ENCODE data around the gene ILDR2.
A peak's percentile ranks its signal among the peaks of the same experiment; 100 is the strongest.

The ILDR2 gene

DNA sequence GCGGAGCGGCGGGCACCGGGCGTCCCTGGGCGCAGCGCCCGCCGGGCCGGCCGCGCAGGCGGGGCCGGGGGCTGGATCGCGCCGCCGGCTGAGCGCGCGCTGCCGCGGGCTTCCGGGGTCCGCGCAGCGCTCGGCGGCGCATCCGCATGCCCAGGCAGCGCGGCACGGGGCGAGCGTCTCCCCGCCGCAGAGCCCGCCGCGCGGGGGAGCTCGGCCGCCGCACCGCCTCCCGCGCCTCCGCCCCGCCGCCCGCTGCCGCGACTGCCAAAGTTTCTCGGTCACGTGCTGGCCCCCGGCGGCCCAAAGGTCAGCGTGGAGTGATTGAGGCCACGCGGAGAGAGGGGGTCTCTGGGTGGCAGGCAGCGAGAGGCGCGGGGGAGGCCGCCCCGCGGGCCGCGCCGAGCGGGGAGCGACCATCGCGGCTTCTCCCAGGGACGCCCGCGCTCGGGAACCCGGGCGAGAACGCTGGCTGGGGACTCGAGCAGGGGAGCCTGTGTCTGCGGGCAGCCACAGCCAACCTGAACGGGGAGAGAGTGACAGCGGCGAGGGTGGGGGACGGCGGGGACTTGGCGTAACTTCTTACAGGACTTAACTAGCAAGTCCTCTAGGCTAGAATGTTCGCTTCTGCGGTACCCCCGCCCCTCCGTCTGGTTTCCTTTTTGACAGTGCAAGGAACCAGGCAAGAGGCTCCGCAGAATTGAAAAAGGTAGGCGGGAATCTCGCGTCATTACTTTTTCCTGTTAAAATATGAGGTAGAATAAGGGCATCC is at the start of gene ILDR2:
Gene ILDR2 (minus strand): TSS at position 180 of the 769 bp plus-strand sequence. CDS start 272 bp downstream, outside the sequence.
- TF ChIP-seq, protein P1, sequence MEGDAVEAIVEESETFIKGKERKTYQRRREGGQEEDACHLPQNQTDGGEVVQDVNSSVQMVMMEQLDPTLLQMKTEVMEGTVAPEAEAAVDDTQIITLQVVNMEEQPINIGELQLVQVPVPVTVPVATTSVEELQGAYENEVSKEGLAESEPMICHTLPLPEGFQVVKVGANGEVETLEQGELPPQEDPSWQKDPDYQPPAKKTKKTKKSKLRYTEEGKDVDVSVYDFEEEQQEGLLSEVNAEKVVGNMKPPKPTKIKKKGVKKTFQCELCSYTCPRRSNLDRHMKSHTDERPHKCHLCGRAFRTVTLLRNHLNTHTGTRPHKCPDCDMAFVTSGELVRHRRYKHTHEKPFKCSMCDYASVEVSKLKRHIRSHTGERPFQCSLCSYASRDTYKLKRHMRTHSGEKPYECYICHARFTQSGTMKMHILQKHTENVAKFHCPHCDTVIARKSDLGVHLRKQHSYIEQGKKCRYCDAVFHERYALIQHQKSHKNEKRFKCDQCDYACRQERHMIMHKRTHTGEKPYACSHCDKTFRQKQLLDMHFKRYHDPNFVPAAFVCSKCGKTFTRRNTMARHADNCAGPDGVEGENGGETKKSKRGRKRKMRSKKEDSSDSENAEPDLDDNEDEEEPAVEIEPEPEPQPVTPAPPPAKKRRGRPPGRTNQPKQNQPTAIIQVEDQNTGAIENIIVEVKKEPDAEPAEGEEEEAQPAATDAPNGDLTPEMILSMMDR (IDR thresholded peaks at IDR 0.05; ENCODE audit: low read depth, low read length, missing control alignments): no peak
- in situ Hi-C loops (cut with HindIII; ENCODE audit: low sequenced_read_pairs): no loop called here
- peak; percentile 22 for DNase-seq (ENCODE audit: low read depth)
- H3K4me3 ChIP-seq (ENCODE audit: low read depth, low read length): peak within 1 kb of the TSS; percentile 68

DNA sequence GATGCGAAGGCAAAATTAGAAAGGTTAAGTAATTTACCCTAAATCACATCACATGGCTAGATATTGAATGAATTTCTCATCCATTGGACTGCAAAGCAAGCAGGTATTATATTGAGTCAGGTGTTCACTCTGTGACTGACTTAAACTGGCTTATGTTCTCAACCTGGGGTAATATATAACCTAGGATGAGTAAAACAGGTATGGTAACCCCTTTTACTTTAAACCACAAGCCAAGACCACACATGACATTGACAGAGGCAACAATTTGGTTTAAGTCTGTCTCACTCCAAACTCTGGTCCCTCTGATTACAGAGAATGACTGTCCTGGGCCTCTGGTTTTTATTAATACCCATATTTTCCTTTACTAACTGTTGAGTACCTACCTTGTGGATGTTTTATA is 47.0 kb upstream of the ILDR2 start:
- TF ChIP-seq, protein P1 (IDR thresholded peaks at IDR 0.05; ENCODE audit: low read depth, low read length, missing control alignments): no peak
- in situ Hi-C loops (cut with HindIII; ENCODE audit: low sequenced_read_pairs): no loop called here
- DNase-seq (ENCODE audit: low read depth): no peak
- no peak overlapping the region for H3K4me3 ChIP-seq (ENCODE audit: low read depth, low read length)

DNA sequence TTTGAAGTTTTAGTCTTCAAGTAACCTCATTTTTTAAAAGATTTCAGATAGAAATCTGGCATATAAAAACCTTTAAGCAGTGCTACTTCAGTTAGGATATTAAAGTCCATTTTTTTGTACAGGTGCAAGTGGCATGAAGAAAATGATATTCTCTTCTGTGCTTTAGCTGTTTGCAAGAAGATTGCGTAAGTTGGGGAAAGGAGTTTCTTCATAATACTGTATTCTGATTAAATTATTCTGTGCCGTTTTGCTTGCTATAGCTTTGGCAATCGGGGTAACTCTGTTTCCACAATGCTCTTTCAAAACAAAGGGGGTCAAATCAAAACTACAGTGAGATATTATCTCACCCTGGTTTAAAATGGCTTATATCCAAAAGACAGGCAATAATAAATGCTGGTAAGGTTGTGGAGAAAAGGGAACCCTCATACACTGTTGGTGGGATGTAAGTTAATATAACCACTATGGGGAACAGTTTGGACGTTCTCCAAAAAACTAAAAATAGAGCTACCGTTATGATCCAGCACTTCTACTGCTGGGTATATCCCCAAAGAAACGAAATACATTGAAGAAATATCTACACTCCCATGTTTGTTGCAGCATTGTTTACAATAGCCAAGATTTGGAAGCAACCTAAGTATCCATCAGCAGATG is 40.9 kb upstream of the ILDR2 start:
- no peak overlapping the region for H3K4me3 ChIP-seq (ENCODE audit: low read depth, low read length)
- in situ Hi-C loops (cut with HindIII; ENCODE audit: low sequenced_read_pairs): no loop called here
- no peak for DNase-seq (ENCODE audit: low read depth)
- TF ChIP-seq, protein P1 (IDR thresholded peaks at IDR 0.05; ENCODE audit: low read depth, low read length, missing control alignments): no peak

DNA sequence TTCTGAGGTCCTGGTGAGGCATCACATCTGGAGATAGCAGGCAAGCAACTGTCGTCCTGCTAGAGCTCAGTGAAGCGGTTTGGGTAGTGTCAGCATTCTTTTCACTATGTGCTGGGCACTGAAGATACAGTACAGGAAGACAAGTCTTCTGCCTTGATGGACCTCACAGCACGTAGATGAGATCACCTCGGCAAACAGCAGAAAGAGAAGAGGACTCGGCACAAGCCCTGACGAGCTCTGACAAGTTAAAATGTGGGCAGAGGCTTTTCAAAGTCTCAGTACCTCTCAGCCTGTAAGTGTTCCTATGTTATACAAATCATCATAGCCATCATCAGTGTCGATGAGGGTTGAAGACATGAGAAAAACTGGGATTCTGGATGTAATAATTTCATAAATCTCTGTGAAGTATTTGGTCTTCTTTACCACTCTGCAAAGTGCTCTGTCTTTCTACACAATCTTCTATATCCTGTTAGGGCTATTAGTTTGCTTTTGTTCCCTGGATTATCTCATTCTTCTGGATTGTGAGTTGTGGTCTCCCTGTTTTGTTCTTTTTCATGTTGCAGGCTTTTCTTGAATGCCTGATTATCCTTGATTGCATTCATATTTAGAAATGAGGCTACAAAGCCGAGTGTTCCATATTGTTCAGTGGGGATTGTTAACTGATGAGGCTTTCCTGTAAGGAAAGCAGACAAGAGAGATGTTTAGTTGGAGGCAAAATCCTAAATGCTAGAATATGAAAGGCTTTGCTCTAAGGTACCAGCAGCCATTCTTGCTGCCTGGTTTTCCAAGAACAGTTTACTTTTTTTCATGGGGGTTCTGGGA is 38.0 kb upstream of the ILDR2 start:
- peak; percentile 15 for DNase-seq (ENCODE audit: low read depth)
- in situ Hi-C loops (cut with HindIII; ENCODE audit: low sequenced_read_pairs): no loop called here
- H3K4me3 ChIP-seq (ENCODE audit: low read depth, low read length): no peak overlapping the region
- TF ChIP-seq, protein P1 (IDR thresholded peaks at IDR 0.05; ENCODE audit: low read depth, low read length, missing control alignments): no peak

DNA sequence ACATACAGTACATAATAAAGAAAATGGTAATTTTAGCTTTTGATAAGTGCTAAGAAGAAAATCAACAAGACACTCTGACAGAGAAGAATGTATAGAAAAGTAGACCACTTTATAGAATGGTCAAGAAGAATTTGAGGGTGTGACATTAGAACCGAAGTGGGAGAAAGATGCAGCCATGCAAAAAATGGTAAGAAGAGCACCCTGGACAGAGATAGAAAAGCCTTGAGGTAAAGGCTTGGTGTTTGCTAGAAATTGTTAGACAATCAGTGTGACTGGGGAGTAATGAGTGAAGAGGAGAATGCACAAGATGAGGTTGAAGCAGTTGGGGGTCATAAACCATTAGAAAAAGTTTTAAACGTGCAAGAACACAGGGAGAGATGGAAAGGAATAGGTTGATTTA is 37.2 kb upstream of the ILDR2 start:
- H3K4me3 ChIP-seq (ENCODE audit: low read depth, low read length): no peak overlapping the region
- TF ChIP-seq, protein P1 (IDR thresholded peaks at IDR 0.05; ENCODE audit: low read depth, low read length, missing control alignments): no peak
- in situ Hi-C loops (cut with HindIII; ENCODE audit: low sequenced_read_pairs): no loop called here
- no peak for DNase-seq (ENCODE audit: low read depth)

GRCh38 chr1:167011560-167012191 is 36.3 kb upstream of the ILDR2 start:
- H3K4me3 ChIP-seq (ENCODE audit: low read depth, low read length): no peak overlapping the region
- TF ChIP-seq, protein P1 (IDR thresholded peaks at IDR 0.05; ENCODE audit: low read depth, low read length, missing control alignments): no peak
- DNase-seq (ENCODE audit: low read depth): no peak
- in situ Hi-C loops (cut with HindIII; ENCODE audit: low sequenced_read_pairs): no loop called here

Measured in astrocyte of the cerebellum (primary cell).